Kasumi-1 (cell line): ENCODE results near the gene NXPH3.

Source experiments
- DNase-seq, 2 experiments: peaks; one replicate each; lab custom pipeline; 2025; lab: John Stamatoyannopoulos, UW

NXPH3 gene

DNA sequence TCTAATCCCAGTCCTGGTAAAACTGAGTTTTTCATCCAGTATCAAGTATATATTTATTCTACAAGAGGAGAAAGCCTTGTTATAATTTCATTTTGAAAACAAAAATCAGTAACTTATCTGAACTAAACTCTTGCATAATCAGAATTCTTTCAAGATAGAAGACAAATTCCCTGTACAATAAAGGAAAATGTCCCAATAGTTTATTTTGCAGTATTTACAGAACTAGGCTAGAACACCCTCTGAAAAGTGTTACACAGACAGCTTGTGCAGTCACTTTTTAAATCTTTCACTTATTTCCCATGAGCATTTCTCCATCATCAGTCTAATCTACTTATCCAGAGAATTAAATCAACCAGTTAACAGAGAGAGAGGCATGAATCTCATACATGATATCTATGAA lies 53.8 kb downstream of the NXPH3 start:
- DNase-seq = no peak

DNA sequence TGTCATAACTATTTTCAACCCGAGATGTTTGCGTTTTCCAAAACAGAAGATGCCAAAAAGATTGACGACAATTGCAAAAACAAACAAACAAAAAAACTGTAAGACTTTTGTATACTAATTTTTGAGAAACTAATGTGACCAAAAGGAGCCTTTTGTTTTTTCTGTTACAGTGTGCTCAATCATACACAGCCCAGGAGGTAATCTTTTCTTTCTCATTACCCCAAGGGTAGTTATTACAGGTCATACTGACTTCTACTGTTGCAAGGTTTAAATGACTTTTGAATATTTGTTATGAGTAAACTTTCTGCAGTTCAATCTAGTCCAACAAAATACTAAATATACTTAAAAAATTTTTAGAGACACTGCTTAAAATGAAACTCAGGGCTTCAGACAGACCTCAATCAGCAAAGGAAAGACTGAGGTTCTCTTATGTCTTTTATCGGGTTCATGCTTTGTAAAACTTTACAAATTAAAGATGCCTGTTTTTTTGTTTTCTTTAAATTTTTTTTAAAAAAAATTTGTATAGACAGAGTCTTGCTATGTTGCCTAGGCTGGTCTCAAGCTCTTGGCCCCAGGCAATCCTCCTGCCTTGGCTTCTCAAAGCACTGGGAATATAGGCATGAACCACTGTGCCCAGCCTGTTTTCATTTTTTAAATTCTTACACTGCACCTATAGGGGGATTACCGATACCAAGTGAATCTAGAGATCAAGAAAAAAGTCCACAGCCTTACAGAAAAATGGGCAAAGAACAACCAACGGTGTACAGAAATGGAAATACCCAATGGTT lies 54.6 kb downstream of the NXPH3 start:
- no peak for DNase-seq

DNA sequence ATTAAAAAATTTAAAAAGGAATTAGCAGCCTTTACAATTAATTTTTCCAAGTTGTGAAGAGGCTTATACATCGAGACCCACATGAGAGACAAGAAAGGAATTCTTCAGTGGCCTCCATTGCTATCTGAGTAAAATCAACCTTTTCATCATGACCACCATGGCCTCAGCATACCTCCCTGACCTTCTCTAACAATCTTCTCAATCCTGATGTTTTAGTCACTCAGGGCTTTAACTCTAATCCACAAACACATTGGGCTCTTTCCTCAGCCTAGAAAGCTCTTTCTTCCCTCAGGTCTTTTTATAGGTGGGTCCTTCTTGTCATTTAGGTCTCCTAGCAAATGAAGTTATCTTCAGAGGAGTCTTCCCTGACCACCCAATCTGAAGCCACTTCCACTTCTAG lies 55.8 kb downstream of the NXPH3 start:
- DNase-seq = no peak
